HG03135 (cell line): ENCODE measurements around the gene CSAD.
"Not testable (repeated sequence)": the region's sequence is repeated elsewhere in the genome, so short reads cannot be mapped to it uniquely, and the experiment has no call there.

Experiments
- ATAC-seq: cut with Tn5 transposase; IDR thresholded peaks from one replicate; pipeline ENCODE4 v1.9.1; 2021; ENCODE audit warnings: mild to moderate bottlenecking, moderate library complexity; ENCODE audit not compliant: unreplicated experiment

The CSAD gene

GRCh38 chr12:53112431-53112830, 68.3 kb downstream of the CSAD start:
- not testable (repeated sequence) for ATAC-seq
